Body of pancreas (tissue), 4 donors: ENCODE results near the gene NCS1.

Experiments used
- CTCF ChIP-seq, 7 experiments: fragments of 450-650 bp in 4 of 7; fragments of 200-600 bp in 3 of 7; sonication (generic) in 3 of 7; IDR thresholded peaks; one replicate each; pipeline ENCODE4 v1.5.1; 2016 to 2019; ENCODE audit warnings: antibody characterized with exemption in 7 of 7
- POLR2A ChIP-seq, 3 donors: fragments of 450-650 bp; IDR thresholded peaks; one replicate each; pipeline ENCODE4 v1.6.1; 2016; ENCODE audit warnings: antibody characterized with exemption in 3 of 3, mild to moderate bottlenecking in 2 of 3

- no peak for TF ChIP-seq CTCF (IDR thresholded peaks at IDR 0.05)
- TF ChIP-seq POLR2A (IDR thresholded peaks at IDR 0.05): no peak
Observed at GRCh38 chr9:130147910-130148309, 24.3 kb upstream of the NCS1 start.
